ENCODE results near the gene GMPPA.

GMPPA gene

DNA sequence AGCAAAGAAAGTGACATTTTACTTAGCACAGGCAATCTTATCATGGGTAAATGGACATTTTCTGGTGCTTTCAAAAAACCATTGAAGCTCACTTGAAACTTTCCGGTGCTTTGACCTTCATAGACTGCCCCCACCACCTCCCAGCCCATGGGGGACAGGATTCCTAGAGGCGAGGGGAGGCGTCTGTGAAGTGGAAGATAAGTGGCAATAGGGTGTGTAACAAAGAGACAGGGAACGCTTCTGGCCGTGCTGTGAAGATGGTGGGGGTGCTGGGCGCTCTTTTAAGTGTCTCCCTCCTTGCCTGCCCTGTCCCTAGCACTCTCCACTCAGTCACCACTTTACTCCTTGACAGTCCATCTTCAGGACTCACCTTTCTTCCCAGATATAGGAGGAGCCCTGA lies 23.4 kb upstream of the GMPPA start (continued):
- TF ChIP-seq OSR1 (CRISPR knock-in tag; IDR thresholded peaks at IDR 0.05) = no peak

GRCh38 chr2:219475697-219476651 lies 22.7 kb upstream of the GMPPA start:
- peak; percentile 88 for ATAC-seq
- no peak for TF ChIP-seq ZFP3 (CRISPR knock-in tag; IDR thresholded peaks at IDR 0.05)
- peak; percentile 15; the same call in 1 of the 2 replicates for TF ChIP-seq TCF4 (CRISPR knock-in tag; IDR thresholded peaks at IDR 0.05; ENCODE audit: borderline replicate concordance)
- TF ChIP-seq, protein P1, sequence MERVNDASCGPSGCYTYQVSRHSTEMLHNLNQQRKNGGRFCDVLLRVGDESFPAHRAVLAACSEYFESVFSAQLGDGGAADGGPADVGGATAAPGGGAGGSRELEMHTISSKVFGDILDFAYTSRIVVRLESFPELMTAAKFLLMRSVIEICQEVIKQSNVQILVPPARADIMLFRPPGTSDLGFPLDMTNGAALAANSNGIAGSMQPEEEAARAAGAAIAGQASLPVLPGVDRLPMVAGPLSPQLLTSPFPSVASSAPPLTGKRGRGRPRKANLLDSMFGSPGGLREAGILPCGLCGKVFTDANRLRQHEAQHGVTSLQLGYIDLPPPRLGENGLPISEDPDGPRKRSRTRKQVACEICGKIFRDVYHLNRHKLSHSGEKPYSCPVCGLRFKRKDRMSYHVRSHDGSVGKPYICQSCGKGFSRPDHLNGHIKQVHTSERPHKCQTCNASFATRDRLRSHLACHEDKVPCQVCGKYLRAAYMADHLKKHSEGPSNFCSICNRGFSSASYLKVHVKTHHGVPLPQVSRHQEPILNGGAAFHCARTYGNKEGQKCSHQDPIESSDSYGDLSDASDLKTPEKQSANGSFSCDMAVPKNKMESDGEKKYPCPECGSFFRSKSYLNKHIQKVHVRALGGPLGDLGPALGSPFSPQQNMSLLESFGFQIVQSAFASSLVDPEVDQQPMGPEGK (CRISPR knock-in tag; IDR thresholded peaks at IDR 0.05; ENCODE audit: borderline replicate concordance) = no peak
- TF ChIP-seq GLIS3 (CRISPR knock-in tag; IDR thresholded peaks at IDR 0.05) = no peak
- no peak for TF ChIP-seq ZNF70 (CRISPR knock-in tag; IDR thresholded peaks at IDR 0.05)
- TF ChIP-seq CREB5 (CRISPR knock-in tag; IDR thresholded peaks at IDR 0.05; ENCODE audit: low read depth) = no peak
- no peak for TF ChIP-seq ZC3H10 (CRISPR knock-in tag; IDR thresholded peaks at IDR 0.05)
- peak; percentile 15; the same call in 1 of the 2 replicates for TF ChIP-seq TSHZ2 (CRISPR knock-in tag; IDR thresholded peaks at IDR 0.05)
- no peak for TF ChIP-seq BACH2 (CRISPR knock-in tag; IDR thresholded peaks at IDR 0.05; ENCODE audit: borderline replicate concordance)
- TF ChIP-seq SNAI2 (CRISPR knock-in tag; IDR thresholded peaks at IDR 0.05) = no peak

DNA sequence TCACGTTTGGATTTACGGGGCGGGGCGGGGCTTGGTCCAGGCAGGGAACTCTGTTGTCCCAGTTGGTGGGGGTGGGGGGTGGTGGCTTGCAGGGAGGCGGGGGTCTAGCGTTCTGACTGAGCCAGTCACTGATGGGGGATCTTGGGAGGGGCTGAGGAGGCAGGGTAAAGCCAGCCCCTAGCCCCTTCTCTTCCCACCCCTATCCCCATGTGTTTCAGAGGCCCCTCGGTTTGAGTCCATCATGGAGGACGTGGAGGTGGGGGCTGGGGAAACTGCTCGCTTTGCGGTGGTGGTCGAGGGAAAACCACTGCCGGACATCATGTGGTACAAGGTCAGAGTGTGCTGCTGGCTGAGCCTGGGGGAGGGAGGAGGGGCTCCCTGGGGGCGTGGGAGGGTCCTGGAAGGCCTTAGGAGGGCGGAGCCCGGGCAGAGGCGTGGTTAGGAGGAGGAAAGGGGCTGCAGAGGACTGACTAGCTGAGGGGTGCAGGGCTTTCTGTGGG lies 22.0 kb upstream of the GMPPA start:
- ATAC-seq = peak; percentile 4

More for the DNA sequence above, 22.0 kb upstream of the GMPPA start:
- TF ChIP-seq, protein P1 (CRISPR knock-in tag; IDR thresholded peaks at IDR 0.05; ENCODE audit: borderline replicate concordance) = no peak
- no peak for TF ChIP-seq TSHZ2 (CRISPR knock-in tag; IDR thresholded peaks at IDR 0.05)
- TF ChIP-seq ISL1 (CRISPR knock-in tag; IDR thresholded peaks at IDR 0.05) = no peak
